H1 (cell line): ENCODE data around the gene IL36B. TPM values are rescaled to one million over a fixed set of nuclear protein-coding genes. Genes with fewer than 3 reads are reported as not detected.

ENCODE experiments used
- CTCF ChIA-PET: fragments of 300-600 bp; sonication (Branson Sonifier 250); formaldehyde crosslinking; loops from one replicate; lab custom pipeline; 2021; ENCODE audit not compliant: partially characterized antibody; lab: Charles Lee
- POLR2A ChIA-PET: fragments of 300-600 bp; sonication (Branson Sonifier 250); formaldehyde crosslinking; loops from one replicate; lab custom pipeline; 2021; ENCODE audit warnings: inconsistent platforms; ENCODE audit not compliant: partially characterized antibody; lab: Charles Lee
- DNase-seq, 2 experiments: peaks; one replicate each; pipeline versions ENCODE4 v3.0.0 to v3.0.0-alpha.2; 2010 to 2022; ENCODE audit warnings: low spot score in 2 of 2, low read depth in 1 of 2, mixed read lengths in 1 of 2
- FAIRE-seq: peaks from 2 replicates; lab custom pipeline; 2011; peaks lifted over from hg19 to GRCh38; lab: Jason Lieb, UNC
- H2AFZ ChIP-seq: 2 replicates; pipeline ENCODE4 v1.8.1; 2012; ENCODE audit warnings: low read length, inconsistent platforms
- H2AK5ac ChIP-seq: 2 replicates; pipeline ENCODE4 v1.6.1; 2013; ENCODE audit warnings: low read depth, low read length
- H2BK120ac ChIP-seq: replicated peaks from 2 replicates; pipeline ENCODE3; 2013; ENCODE audit warnings: low read depth, low read length, inconsistent platforms
- H2BK12ac ChIP-seq: 2 replicates; pipeline ENCODE4 v1.6.1; 2013; ENCODE audit warnings: low read depth, low read length
- H2BK15ac ChIP-seq: 2 replicates; pipeline ENCODE4 v1.6.1; 2013; ENCODE audit warnings: low read length
- H2BK20ac ChIP-seq: 2 replicates; pipeline ENCODE4 v1.6.1; 2013; ENCODE audit warnings: low read length
- H2BK5ac ChIP-seq: 2 replicates; pipeline ENCODE4 v1.6.1; 2013; ENCODE audit warnings: low read depth, low read length
- H3K14ac ChIP-seq: 2 replicates; pipeline ENCODE4 v1.6.1; 2013; ENCODE audit warnings: inconsistent platforms; ENCODE audit not compliant: insufficient read length
- H3K18ac ChIP-seq: 2 replicates; pipeline ENCODE4 v1.6.1; 2013; ENCODE audit warnings: low read length; ENCODE audit errors: extremely low read depth
- H3K23ac ChIP-seq: 2 replicates; pipeline ENCODE4 v1.6.1; 2013; ENCODE audit warnings: inconsistent platforms; ENCODE audit not compliant: insufficient read length
- H3K23me2 ChIP-seq: 2 replicates; pipeline ENCODE4 v1.6.1; 2013; ENCODE audit warnings: low read depth, low read length
- H3K27ac ChIP-seq: 2 replicates; pipeline ENCODE4 v1.6.1; 2011; ENCODE audit warnings: low read depth, low read length, inconsistent platforms
- H3K27me3 ChIP-seq, 4 experiments: replicated peaks in 1 of 4; 1 replicate in 1 of 4; 2 replicates in 3 of 4; pipeline versions ENCODE4 v1.6.1 to v1.8.1; 2011 to 2013; ENCODE audit warnings: low read length in 3 of 4, mild to moderate bottlenecking in 3 of 4, inconsistent platforms in 2 of 4, mixed read lengths in 2 of 4, moderate library complexity in 1 of 4; ENCODE audit not compliant: control insufficient read depth in 3 of 4, insufficient read depth in 3 of 4; ENCODE audit errors: extremely low read depth in 1 of 4
- H3K36me3 ChIP-seq, 4 experiments: 2 replicates each; pipeline versions ENCODE4 v1.6.1 to v1.8.1; 2011 to 2013; ENCODE audit warnings: mild to moderate bottlenecking in 4 of 4, low read length in 3 of 4, moderate library complexity in 2 of 4, control low read depth in 1 of 4, inconsistent platforms in 1 of 4; ENCODE audit not compliant: insufficient read depth in 4 of 4, control insufficient read depth in 2 of 4
- H3K4ac ChIP-seq: replicated peaks from 2 replicates; pipeline ENCODE3; 2013; ENCODE audit warnings: low read length, low read depth, mixed read lengths, inconsistent platforms; ENCODE audit not compliant: insufficient read length
- H3K4me1 ChIP-seq, 4 experiments: replicated peaks in 1 of 4; 1 replicate in 1 of 4; 2 replicates in 3 of 4; pipeline versions ENCODE4 v1.6.1 to v1.8.1; 2011 to 2013; ENCODE audit warnings: low read length in 3 of 4, inconsistent platforms in 2 of 4, mixed read lengths in 1 of 4; ENCODE audit not compliant: insufficient read depth in 4 of 4, control insufficient read depth in 3 of 4
- H3K4me2 ChIP-seq, 2 experiments: 2 replicates each; pipeline versions ENCODE4 v1.6.1 to v1.8.1; 2011 to 2013; ENCODE audit warnings: low read depth in 2 of 2, low read length in 2 of 2, control low read depth in 1 of 2, inconsistent platforms in 1 of 2, mild to moderate bottlenecking in 1 of 2; ENCODE audit not compliant: insufficient read depth in 1 of 2
- H3K4me3 ChIP-seq, 4 experiments: fragments of 200-600, 300-600 bp in 1 of 4; sonication (generic), shearing (Covaris generic), sonication (Bioruptor Twin) in 1 of 4; 2 replicates each; pipeline versions ENCODE4 v1.5.1 to v1.8.1; 2011 to 2016; ENCODE audit warnings: low read length in 4 of 4, low read depth in 3 of 4, control low read depth in 2 of 4, inconsistent platforms in 2 of 4, mild to moderate bottlenecking in 2 of 4, mixed read lengths in 1 of 4, moderate library complexity in 1 of 4; ENCODE audit not compliant: insufficient read depth in 2 of 4; ENCODE audit errors: extremely low read depth in 1 of 4
- H3K56ac ChIP-seq: replicated peaks from 2 replicates; pipeline ENCODE3; 2013; ENCODE audit warnings: low read depth, mild to moderate bottlenecking, mixed read lengths, low read length, inconsistent platforms; ENCODE audit not compliant: insufficient read length
- H3K79me1 ChIP-seq: 2 replicates; pipeline ENCODE4 v1.6.1; 2013; ENCODE audit warnings: low read depth, low read length, control low read depth
- H3K79me2 ChIP-seq, 2 experiments: 2 replicates each; pipeline versions ENCODE4 v1.6.1 to v1.8.1; 2012 to 2013; ENCODE audit warnings: low read length in 2 of 2, mild to moderate bottlenecking in 2 of 2, inconsistent platforms in 1 of 2; ENCODE audit not compliant: insufficient read depth in 2 of 2, control insufficient read depth in 1 of 2
- H3K9ac ChIP-seq, 4 experiments: replicated peaks in 1 of 4; 1 replicate in 1 of 4; 2 replicates in 3 of 4; pipeline versions ENCODE4 v1.6.1 to v1.8.1; 2011 to 2013; ENCODE audit warnings: low read depth in 3 of 4, low read length in 3 of 4, control low read depth in 2 of 4, mild to moderate bottlenecking in 2 of 4, moderate library complexity in 2 of 4, inconsistent platforms in 1 of 4; ENCODE audit errors: extremely low read depth in 1 of 4
- H3K9me3 ChIP-seq, 2 experiments: 2 replicates each; pipeline versions ENCODE4 v1.6.1 to v1.8.1; 2012 to 2013; ENCODE audit warnings: mild to moderate bottlenecking in 2 of 2, moderate library complexity in 2 of 2, control low read depth in 1 of 2, inconsistent platforms in 1 of 2, low read depth in 1 of 2, low read length in 1 of 2, mixed read lengths in 1 of 2; ENCODE audit not compliant: insufficient read depth in 2 of 2
- H4K20me1 ChIP-seq, 2 experiments: replicated peaks in 1 of 2; 2 replicates each; pipeline versions ENCODE3 to v1.8.1; 2011 to 2013; ENCODE audit warnings: inconsistent platforms in 2 of 2, low read length in 2 of 2, mild to moderate bottlenecking in 1 of 2; ENCODE audit not compliant: insufficient read depth in 2 of 2, control insufficient read depth in 1 of 2
- H4K5ac ChIP-seq: 2 replicates; pipeline ENCODE4 v1.6.1; 2013; ENCODE audit warnings: low read length, low read depth, mixed read lengths, inconsistent platforms; ENCODE audit not compliant: insufficient read length
- H4K8ac ChIP-seq: 2 replicates; pipeline ENCODE4 v1.8.0; 2013; ENCODE audit warnings: mild to moderate bottlenecking, moderate library complexity, low read length, inconsistent platforms; ENCODE audit not compliant: insufficient read depth; ENCODE audit errors: extremely low read depth
- H4K91ac ChIP-seq: replicated peaks from 2 replicates; pipeline ENCODE3; 2013; ENCODE audit warnings: low read length, mixed read lengths, inconsistent platforms; ENCODE audit not compliant: insufficient read length
- EP300 ChIP-seq, 2 experiments: IDR thresholded peaks; 1 replicate in 1 of 2; 2 replicates in 1 of 2; pipeline ENCODE4 v1.6.1; 2011 to 2012; ENCODE audit warnings: low read depth in 2 of 2, low read length in 2 of 2, mild to moderate bottlenecking in 2 of 2, borderline replicate concordance in 1 of 2, inconsistent platforms in 1 of 2, moderate library complexity in 1 of 2
- RAD21 ChIP-seq, 2 experiments: IDR thresholded peaks in 1 of 2; conservative IDR thresholded peaks in 1 of 2; 2 replicates each; pipeline ENCODE4 v1.6.1; 2011; ENCODE audit warnings: low read depth in 2 of 2, low read length in 2 of 2, improper control_type of control experiment in 1 of 2, inconsistent platforms in 1 of 2, mild to moderate bottlenecking in 1 of 2, moderate library complexity in 1 of 2
- WGBS, 2 experiments: shearing (Covaris generic) in 1 of 2; methylation state at CpG; one replicate each; pipeline versions ENCODE4 v1.1.6 to v1.1.7; 2013 to 2015; ENCODE audit warnings: low lambda C conversion rate in 2 of 2, mixed read lengths in 2 of 2, inconsistent platforms in 1 of 2, low coverage in 1 of 2, missing lambda C conversion rate in 1 of 2; ENCODE audit not compliant: insufficient replicate concordance in 2 of 2, insufficient coverage in 1 of 2, insufficient read length in 1 of 2; ENCODE audit errors: extremely low coverage in 1 of 2, missing lambda C conversion rate in 1 of 2; 5-methylcytosine and 5-hydroxymethylcytosine counted together
- polyA plus RNA-seq, 7 experiments: library from polyadenylated mRNA; depleted of rRNA in 3 of 7; stranded (reverse) in 5 of 7; unstranded in 2 of 7; fragments of >200 nt in 5 of 7; fragments of 200-250 nt in 2 of 7; gene quantifications; 1 replicate in 5 of 7; 2 replicates in 1 of 7; 4 replicates in 1 of 7; pipeline versions ENCODE4 v1.2.1 to v1.2.3, GENCODE V29; 2011 to 2013; ENCODE audit warnings: missing spikeins in 2 of 7, mixed read lengths in 2 of 7
- total RNA-seq: library from RNA; stranded (reverse); fragmentation: NEBNext Ultra II Directional; extraction: Animal tissue kit (Norgen Biotek cat#: 25700); gene quantifications from 2 replicates; pipeline ENCODE4 v1.2.1, GENCODE V29; 2021

The IL36B gene
- total and polyA plus RNA-seq, 2 of the 8 experiments (the other 6 are each of a cell fraction or from before 2014, with no cell fraction given) = not detected

DNA sequence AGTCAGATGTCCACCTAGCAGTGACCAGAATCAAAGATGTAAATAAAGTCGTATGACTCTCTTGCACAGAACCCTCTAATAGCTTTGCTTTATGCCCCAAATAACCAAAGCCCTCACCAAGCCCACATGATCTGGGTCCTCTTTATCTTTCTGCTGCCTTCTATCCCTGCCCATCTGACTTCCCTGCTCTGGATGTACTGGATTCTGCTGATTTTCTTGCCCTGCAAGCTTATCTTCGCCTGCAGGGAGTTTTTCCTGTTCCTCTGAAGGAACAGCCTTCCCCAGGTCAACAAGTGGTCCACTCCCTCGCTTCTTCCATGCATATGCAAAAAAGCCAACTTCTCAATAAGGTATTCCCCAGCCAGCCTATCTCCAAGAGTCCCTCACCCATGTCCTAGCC, 18.7 kb downstream of the IL36B start:
- no peak overlapping the region for H3K18ac ChIP-seq
- no peak overlapping the region for H3K56ac ChIP-seq
- H3K27me3 ChIP-seq = no peaks in the 10 kb centered on the region; a peak in 1 of 7 replicates
- 88% methylated on average over 3 of the region's 3 CpGs; no CpG with 5 or more reads in 1 of the 2 experiments for WGBS, 2 experiments
- H3K14ac ChIP-seq = no peak overlapping the region
- no peak overlapping the region for H2BK5ac ChIP-seq
- no peaks in the 10 kb centered on the region for H3K4me1 ChIP-seq
- H2AK5ac ChIP-seq = no peak overlapping the region
- H2AFZ ChIP-seq = no peak overlapping the region
- no peak overlapping the region for H3K27ac ChIP-seq
- no peaks in the 10 kb centered on the region for H3K79me2 ChIP-seq
- H3K4ac ChIP-seq = no peak overlapping the region
- no peak for FAIRE-seq
- no peak for DNase-seq
- no peak overlapping the region for H3K23ac ChIP-seq
- no peak overlapping the region for H2BK120ac ChIP-seq
- ChIA-PET POLR2A (no interaction called here), CTCF (interaction anchor here (2.8 kb wide), 1 partner anchor 46 kb away, joined by 8 read pairs; no protein-coding TSS in a partner anchor)
- no peaks in the 10 kb centered on the region for H3K23me2 ChIP-seq
- no peak overlapping the region for H2BK15ac ChIP-seq
- TF ChIP-seq RAD21 (IDR thresholded peaks at IDR 0.05 in 1 of 2, conservative IDR thresholded peaks at IDR 0.05 in 1 of 2; ENCODE audit: low read depth in 2 of 2, low read length in 2 of 2) (no peak), EP300 (IDR thresholded peaks at IDR 0.05; ENCODE audit: borderline replicate concordance in 1 of 2, low read depth in 2 of 2, low read length in 2 of 2) (no peak)
- no peaks in the 10 kb centered on the region for H3K79me1 ChIP-seq
- no peak overlapping the region for H4K5ac ChIP-seq
- no peak overlapping the region for H4K91ac ChIP-seq
- no peak overlapping the region for H4K8ac ChIP-seq
- H4K20me1 ChIP-seq = no peaks in the 10 kb centered on the region
- H2BK12ac ChIP-seq = no peak overlapping the region
- H2BK20ac ChIP-seq = no peak overlapping the region
- H3K36me3 ChIP-seq = no peaks in the 10 kb centered on the region
- H3K9ac ChIP-seq = no peak overlapping the region
- H3K4me2 ChIP-seq = no peak overlapping the region
- H3K4me3 ChIP-seq = no peak overlapping the region
- H3K9me3 ChIP-seq = no peaks in the 10 kb centered on the region
